OCI-M1 (cell line): ENCODE results near the gene SUN1.

Experiments
- DNase-seq: peaks from one replicate; lab custom pipeline; 2025; lab: John Stamatoyannopoulos, UW

The SUN1 gene

DNA sequence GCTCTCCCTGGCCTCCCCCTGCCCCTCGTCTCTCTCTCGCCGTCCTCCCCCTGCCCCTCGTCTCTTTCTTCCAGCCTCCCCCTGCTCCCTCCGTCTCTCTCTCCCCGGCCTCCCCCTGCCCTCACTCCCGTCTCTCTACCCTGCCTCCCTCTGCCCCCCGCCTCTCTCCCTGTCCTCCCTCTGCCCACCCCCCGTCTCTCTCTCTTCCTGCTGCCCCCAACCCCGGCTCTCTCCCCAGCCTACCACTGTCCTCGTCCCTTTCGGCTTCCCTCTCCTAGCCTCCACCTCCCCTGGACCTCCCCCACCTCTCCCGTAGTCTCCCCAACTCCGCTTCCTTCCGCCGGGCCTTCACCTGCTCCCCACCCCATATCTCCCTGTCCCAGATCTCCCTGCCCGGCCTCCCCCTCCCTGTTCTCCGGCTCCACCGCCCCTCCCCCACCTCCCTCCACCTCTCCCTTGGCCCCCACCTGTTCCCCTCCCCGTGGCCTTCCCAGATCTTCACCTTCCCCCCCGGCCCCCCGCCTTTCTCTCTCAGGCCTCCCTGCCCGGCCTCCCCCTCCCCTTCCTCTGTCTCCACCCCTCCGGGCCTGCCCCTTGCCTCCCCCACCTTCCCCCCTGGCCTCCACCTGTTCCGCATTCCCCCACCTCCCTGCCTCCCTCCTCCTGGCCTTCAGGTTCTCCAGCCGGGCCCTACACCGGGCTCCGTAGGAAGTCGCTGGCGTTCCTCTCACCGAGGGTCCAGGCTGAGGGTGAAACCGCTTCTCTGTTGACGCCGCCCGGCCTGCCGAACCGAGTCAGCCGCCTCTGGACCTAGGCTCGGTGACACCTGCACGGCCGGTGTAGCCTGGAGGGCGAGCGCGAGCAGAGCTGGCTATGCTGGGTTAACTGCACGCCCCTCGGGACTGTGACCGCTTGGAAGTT, 45.3 kb downstream of the SUN1 start:
- peak; percentile 39 for DNase-seq

DNA sequence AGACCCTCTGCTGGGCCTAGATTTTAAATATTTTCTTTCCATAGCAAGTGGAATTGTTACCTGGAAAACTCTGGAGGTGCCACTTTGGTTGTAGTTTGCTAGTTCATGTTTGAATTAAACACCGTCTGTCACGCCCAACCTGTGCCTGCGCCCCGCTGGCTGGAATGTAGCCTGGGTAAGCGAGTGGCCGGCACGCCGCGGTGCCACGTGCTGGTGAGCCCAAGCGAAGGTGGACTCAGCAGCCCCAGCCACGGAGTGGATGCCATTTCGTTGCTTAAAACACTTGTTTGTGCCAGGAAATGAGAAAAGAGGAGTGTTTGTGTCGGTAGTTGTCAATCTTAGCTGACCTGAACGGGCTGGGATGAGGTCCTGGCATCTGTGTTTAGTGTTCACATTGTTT, 46.8 kb downstream of the SUN1 start:
- no peak for DNase-seq

DNA sequence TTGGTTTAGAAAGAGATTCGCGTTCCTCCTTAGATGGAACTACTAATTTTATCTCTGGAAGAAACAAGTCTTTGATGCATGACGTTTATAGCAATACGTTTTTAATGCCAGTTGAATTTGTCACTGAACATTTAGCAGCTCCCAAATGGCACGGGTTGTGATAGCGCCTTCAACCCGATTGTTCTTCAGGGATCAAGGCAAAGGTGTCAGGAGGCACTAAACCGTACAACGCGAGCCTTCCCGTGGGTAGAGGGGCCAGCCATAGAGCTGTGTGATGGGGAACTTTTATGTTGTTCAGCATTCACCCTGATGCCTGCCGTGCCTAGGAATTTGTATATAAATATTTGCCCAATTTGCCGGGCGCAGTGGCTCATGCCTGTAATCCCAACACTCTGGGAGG, 47.4 kb downstream of the SUN1 start:
- DNase-seq = no peak

- no peak for DNase-seq
Observed at GRCh38 chr7:880450-880849, 48.2 kb downstream of the SUN1 start.

DNA sequence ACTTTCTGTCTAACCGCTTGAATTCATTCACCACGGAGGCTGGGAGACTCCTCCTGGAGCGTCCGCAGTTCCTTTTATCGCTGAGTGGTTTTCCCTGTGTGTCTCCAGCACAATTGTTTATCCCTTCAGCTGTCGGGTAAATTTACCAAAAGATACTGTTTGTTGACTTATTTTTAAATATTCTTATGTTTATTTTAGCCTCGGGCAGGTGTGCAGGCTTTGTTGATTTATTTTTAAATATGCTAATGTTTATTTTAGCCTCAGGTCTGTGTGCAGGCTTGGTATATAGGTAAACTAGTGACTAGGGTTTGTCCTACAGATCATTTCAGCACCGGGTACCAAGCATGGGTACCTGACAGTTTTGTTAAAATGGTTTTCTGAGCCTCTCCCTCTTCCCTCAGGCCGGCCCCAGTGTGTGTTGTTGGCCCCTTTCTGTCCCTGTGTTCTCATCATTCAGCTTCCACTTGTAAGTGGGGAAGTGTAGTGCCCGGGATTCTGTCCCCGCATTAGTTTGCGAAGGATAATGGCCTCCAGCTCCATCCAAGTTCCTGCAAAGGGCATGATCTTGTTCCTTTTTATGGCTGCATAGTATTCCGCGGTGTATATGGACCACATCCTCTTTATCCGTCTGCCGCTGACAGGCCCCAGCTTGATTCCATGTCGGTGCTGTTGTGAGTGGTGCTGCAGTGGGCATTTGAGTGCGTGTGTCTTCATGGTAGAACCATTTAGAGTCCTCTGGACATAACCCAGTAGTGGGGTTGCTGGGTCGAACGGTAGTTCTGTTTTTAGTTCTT, 49.4 kb downstream of the SUN1 start:
- no peak for DNase-seq

GRCh38 chr7:882336-883035, 50.2 kb downstream of the SUN1 start:
- no peak for DNase-seq

GRCh38 chr7:883055-884021, 51.1 kb downstream of the SUN1 start:
- no peak for DNase-seq

DNA sequence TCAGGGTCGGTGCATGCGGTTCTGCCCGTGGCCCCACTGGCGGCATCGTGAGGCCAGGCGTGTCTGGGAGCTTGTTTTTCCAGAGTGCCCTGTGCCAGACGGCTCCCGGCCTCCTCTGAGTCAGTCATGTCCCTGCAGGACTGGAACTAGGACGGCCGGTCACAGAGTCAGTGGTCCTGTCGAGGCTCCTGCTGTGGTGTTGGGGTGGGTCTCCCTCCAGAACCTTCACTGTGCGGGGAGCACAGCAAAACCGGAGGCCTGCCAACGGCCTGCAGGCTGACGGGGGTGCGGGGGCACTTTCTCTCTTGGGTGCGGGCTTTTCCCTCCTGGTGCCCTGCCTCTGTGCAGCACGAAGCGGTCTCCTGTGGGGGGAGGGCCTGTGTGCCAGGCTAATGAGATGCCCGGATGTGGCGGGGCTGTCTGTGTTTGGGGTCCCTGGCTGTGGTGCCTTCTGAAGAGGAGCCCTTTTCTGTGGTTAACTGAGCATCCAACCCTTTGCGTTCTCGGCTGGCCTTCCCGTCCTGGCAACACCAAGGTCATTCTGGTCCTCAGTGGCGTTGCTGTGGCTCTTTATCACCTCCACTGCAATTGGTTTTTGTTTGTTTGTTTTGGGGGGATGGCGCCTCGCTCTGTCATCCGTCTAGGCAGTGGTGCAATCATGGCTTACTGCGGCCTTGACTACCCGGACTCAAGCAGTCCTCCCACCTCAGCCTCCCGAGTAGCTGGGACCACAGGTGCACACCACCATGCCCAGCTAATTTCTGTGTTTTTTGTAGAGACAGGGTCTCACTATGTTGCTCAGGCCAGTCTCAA, 52.1 kb downstream of the SUN1 start:
- DNase-seq = no peak

DNA sequence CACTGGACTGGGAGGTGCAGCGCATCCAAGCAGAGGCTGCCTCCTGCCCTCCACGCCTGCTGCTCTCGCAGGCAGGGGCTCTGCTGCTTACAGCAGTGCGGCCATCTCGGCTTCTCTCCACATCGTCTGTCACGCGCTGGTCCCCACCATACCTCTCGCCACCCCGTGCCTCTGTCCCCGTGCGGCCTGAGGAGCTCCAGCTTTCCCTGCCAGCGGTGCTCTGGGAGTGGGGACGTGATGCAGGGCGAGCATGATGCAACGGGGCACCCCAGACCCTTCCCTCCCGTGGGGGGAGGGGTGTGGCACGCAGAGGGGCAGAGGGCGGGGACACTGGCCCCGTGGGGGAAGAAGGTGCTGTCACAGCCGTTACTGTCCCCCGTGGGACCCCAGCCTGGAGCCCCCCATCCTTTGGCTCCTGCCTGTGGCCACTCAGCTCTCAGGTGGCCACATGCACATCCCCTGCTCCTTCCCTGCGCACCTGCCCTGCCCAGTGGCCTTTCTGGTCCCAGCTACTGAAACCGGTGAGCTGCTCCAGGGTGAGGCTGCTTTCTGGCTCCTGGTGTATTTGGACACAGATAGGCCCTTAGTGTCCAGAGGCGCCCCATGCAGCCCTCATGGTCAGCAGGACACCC, 53.1 kb downstream of the SUN1 start:
- no peak for DNase-seq

DNA sequence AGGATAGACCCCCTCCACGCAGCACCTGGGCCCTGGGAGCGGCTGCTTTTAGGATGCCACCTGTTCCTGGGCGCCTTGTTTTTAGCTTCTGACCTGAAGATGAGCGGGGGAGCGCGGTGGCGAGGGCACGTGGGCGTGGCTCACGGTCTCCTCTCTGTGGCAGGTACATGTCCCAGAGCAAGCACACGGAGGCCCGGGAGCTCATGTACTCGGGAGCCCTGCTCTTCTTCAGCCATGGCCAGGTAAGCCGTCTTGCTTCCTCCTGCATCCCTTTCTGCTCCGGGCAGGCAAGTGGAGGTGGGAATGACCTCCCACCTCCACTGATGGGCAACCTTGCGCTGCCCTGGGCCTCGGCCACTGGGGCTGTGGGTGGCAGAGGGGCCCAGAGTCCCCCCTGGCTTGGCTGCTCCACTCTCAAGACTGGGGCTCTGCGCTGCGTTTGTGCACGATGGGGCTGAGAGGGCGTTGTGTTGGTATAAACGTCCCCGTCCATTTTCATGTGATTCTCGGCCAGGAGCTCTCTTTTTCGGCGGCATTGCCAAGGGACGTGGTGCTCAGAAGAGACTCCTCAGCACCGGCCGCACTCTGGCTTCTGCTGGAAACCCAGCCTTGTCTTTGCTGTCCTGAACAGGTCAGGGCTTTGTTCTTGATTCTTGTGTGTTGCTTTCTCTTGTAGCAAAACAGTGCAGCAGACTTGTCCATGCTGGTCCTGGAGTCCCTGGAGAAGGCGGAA, 53.8 kb downstream of the SUN1 start:
- DNase-seq = no peak

DNA sequence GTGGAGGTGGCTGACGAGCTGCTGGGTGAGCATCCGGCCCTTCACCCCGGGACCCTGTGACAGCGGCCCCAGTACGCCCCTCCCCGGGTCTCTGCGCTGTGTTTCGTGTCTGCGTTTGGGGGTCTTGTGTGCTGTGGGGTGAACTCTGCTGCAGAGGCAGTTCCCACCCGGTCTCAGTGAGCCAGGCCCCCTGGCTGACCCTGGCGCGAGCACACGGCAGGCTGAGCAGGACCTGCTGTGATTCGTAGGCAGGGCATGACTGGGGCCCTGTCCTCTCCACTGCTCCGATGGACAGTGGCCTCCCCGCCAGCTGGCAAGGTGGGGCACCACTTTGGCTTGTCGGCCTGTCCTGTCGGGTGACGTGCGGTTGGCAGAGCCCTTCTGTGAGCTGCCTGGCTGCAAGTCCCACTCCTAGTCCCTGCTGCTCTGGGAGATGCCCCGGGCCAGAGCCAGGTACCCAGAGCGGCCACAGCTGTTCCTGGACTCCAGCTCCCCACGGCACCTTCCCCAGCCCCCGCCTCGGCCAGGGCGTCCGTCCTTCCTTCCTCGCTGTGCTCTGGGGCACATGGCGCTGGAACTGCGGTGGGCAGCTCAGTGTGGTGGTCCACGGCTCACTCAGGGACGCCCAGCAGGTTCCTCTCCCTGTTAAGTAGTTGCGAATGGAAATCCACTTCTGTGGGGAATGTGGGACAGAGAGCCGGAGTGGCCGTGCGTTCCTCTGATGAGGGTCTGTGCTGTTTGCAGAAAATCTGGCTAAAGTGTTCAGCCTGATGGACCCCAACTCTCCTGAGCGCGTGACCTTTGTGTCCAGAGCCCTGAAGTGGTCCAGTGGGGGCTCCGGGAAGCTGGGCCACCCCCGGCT, 54.6 kb downstream of the SUN1 start:
- DNase-seq = no peak

- DNase-seq = no peak
Observed at GRCh38 chr7:887488-887820, 55.2 kb downstream of the SUN1 start.

DNA sequence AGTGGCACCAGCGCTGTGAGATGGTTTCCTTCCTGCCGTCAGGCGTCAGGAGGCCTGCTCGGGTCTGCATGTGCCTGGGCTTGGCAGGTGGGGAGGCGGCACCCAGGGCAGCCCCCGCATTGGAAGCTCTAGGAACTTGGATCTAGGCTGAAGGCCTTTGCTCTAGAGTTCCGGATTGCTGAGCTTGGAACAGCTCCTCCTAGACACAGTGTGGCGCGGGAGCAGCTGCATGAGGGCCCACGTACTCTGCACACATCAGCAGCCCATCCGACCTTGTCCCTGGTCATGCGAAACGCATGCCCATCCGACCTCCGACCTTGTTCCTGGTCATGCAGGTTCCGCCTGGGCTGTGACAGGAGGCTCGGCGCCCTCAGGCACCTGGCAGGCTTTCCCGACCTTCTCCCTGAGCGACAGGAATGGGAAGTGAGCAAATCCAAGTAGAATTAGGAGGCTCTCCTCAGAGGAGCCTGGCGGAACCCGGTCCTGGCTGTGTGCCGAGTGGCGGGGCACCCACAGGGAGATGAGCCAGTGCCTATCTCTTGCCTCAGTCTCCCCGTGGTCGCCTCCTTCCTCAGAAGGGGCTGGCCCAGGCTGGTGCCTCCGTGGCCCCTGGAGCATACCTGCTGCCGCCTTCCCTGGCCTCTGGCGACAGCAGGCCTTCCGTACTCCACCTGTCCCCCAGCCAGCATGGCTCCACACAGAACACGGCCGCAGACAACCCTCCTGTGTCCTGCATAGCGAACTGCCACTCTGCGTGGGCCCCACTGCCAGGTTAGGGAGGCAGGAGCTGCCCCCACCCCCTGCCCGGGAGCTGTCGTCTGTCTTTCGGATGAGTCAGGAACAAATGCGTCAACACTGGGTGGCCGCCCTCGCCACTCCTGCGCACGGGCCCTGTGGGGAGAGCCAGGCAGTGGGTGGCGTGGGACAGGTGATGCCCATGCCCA, 56.1 kb downstream of the SUN1 start:
- DNase-seq = no peak

GRCh38 chr7:889025-889390, 56.7 kb downstream of the SUN1 start:
- no peak for DNase-seq

DNA sequence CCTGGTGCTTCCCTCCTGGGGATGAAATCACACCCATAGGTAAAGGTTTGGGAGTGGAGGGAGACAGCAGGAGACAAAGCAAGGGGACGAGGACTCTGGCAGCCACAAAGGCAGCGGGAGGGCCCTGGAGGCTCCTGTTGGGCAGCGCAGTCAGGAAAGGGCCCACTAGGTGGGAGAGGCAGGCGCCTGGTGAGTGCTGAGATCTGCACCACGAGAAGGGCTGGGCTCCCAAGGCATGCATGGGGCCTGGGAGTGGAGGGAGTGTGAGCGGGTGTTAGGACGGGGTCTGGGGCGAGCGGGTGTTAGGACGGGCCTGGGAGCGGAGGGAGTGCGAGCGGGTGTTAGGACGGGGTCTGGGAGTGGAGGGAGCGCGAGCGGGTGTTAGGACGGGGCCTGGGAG, 57.1 kb downstream of the SUN1 start:
- no peak for DNase-seq

DNA sequence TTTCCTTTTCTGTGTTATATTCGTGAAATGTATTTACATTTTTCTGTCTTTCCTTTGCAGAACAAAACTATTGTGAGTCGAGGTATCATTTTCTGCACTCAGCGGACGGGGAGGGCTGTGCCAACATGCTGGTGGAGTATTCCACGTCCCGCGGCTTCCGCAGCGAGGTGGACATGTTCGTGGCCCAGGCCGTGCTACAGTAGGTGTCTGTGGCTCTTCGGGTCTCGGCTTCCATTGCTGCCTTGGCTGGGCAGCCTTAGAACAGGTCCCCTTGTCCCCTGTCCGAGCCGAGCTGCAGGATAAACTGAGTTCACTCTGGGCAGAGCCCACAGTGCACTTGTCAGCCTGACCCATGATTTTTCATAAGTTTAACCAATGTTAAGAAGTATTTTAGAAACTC, 58.6 kb downstream of the SUN1 start:
- DNase-seq = no peak

DNA sequence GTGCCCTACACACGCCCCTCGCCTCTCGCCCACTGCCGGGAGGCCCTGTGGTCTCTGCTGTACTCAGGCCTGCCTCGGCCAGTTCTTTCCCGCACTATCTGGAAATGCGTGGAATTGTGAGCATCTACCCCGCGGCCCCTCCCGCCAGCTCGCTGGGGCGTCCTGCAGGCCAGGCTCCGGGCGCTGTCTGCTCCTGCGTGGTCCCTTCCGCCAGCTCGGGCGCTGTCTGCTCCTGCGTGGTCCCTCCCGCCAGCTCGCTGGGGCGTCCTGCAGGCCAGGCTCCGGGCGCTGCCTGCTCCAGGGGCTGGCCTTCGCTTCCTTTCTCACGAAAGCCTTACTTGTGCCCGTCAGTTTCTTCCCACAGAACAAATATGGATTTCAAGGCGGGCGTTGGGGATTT, 59.0 kb downstream of the SUN1 start:
- DNase-seq = no peak

DNA sequence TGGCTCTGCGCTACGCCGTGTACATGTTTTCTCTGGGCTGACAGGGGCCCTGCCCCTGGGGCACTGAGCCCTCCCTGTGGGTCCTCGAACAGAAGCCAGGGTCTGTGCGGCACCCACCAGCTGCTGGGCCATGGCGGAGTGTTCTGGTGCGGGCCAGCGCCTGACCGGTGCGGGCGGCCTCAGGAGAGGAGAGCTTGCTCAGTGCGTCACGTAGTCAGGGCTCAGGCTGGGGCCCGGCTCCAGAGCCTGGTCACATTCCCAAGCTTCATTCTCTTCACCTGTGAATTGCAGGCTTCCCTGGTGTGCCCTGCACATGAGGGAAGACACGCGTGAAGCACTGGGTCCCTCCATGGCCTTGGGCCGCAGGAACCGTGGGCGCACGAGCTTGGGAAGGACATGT, 59.5 kb downstream of the SUN1 start:
- no peak for DNase-seq
